IMR-90 (cell line): ENCODE data around the gene ZBTB45.

Experiments used
- MAZ ChIP-seq: IDR thresholded peaks from 2 replicates; pipeline ENCODE4 v1.6.1; 2012; ENCODE audit warnings: low read depth, mild to moderate bottlenecking, low read length, improper control_type of control experiment, moderate library complexity, borderline replicate concordance
- POLR2A ChIP-seq: IDR thresholded peaks from 2 replicates; pipeline ENCODE4 v1.6.1; 2012; ENCODE audit warnings: mild to moderate bottlenecking, low read depth, low read length
- TF ChIP-seq, protein P1 (sequence below): conservative IDR thresholded peaks from 2 replicates; pipeline ENCODE4 v1.5.1; 2012; ENCODE audit warnings: mild to moderate bottlenecking, low read depth, low read length, improper control_type of control experiment
- TF ChIP-seq, protein P2 (sequence below): fragments of 150-350 bp; IDR thresholded peaks from 2 replicates; pipeline ENCODE4 v1.6.1; 2017; ENCODE audit warnings: mild to moderate bottlenecking, antibody characterized with exemption, low read length, low read depth

DNA sequence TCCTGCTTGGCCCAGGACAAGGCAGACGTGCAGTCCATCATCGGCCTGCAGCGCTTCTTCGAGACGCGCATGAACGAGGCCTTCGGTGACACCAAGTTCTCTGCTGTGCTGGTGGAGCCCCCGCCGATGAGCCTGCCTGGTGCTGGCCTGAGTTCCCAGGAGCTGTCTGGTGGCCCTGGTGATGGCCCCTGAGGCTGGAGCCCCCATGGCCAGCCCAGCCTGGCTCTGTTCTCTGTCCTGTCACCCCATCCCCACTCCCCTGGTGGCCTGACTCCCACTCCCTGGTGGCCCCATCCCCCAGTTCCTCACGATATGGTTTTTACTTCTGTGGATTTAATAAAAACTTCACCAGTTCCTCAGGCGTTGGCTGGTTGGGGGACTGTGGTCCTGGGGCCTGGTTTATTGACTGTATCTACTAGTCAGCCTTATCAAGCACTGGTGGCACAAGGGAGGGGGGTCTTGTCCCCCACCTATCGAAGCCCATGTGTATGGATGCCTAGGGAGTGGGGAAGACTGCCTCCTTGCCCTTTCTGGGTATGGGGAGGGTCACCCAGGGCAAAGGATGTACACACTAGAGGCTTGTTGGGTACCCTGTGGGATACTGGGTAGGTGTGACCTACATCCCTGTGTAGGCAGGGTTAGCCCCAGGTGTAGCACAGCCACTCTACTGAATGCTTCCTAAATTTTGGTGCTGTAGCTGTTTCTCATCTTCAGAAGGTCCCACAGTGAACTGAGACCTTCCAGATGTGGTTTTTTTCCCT lies 30.9 kb upstream of the ZBTB45 start:
- TF ChIP-seq, protein P1, sequence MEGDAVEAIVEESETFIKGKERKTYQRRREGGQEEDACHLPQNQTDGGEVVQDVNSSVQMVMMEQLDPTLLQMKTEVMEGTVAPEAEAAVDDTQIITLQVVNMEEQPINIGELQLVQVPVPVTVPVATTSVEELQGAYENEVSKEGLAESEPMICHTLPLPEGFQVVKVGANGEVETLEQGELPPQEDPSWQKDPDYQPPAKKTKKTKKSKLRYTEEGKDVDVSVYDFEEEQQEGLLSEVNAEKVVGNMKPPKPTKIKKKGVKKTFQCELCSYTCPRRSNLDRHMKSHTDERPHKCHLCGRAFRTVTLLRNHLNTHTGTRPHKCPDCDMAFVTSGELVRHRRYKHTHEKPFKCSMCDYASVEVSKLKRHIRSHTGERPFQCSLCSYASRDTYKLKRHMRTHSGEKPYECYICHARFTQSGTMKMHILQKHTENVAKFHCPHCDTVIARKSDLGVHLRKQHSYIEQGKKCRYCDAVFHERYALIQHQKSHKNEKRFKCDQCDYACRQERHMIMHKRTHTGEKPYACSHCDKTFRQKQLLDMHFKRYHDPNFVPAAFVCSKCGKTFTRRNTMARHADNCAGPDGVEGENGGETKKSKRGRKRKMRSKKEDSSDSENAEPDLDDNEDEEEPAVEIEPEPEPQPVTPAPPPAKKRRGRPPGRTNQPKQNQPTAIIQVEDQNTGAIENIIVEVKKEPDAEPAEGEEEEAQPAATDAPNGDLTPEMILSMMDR: no peak
- no peak for TF ChIP-seq POLR2A
- no peak for TF ChIP-seq MAZ
- TF ChIP-seq, protein P2, sequence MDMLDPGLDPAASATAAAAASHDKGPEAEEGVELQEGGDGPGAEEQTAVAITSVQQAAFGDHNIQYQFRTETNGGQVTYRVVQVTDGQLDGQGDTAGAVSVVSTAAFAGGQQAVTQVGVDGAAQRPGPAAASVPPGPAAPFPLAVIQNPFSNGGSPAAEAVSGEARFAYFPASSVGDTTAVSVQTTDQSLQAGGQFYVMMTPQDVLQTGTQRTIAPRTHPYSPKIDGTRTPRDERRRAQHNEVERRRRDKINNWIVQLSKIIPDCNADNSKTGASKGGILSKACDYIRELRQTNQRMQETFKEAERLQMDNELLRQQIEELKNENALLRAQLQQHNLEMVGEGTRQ: no peak
